GM21423 (cell line): ENCODE data around the gene DNAJC5.
"Not testable (repeated sequence)": the region's sequence is repeated elsewhere in the genome, so short reads cannot be mapped to it uniquely, and the experiment has no call there.

Experiments
- ATAC-seq: cut with Tn5 transposase; IDR thresholded peaks from one replicate; pipeline ENCODE4 v1.9.1; 2021; ENCODE audit warnings: mild to moderate bottlenecking, moderate library complexity; ENCODE audit not compliant: unreplicated experiment

The DNAJC5 gene

DNA sequence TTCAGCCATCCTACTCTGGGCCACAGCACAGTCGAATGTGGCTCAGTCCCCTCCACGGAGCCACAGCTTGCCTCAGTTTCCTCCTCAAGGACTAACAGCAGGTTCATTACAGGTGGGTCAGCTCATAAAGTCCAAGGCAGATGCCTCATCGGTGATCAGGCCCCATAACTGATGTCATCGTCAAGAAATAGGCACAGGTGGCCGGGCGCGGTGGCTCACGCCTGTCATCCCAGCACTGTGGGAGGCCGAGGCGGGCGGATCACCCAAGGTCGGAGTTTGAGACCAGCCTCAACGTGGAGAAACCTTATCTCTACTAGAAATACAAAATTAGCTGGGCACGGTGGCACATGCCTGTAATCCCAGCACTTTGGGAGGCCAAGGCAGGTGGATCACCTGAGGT, 57.8 kb downstream of the DNAJC5 start:
- no peak for ATAC-seq

DNA sequence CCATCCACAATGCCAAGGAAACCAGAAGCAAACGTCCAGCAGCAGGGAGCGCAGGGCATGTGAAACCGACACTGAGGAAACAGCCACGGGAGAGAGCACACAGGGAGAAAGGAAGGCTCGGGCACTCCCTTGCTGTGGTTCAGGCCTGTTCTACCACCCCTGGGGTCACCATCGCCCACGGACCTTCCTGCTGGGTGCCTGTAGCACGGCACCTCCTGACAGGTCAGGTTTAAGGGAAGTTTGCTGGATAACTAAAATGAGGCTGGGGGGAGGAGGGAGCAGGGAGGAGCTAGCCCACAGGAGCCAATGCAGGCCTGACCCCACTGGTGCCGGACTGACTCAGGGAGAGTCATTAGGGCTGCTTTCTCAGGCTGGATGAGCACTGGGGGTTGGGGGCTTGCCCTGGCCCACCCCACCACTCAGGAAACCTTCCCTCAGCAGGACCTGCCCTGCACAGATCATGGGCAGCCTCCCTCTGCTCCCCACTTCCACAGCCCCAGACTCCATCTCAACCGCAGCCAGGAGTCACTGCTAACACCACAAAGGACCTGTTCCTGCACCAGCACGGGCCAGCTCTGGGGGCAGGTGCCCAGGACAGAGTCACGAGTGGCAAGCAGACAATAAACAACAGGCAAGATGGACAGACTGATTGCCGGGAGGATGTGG, 59.0 kb downstream of the DNAJC5 start:
- no peak for ATAC-seq

DNA sequence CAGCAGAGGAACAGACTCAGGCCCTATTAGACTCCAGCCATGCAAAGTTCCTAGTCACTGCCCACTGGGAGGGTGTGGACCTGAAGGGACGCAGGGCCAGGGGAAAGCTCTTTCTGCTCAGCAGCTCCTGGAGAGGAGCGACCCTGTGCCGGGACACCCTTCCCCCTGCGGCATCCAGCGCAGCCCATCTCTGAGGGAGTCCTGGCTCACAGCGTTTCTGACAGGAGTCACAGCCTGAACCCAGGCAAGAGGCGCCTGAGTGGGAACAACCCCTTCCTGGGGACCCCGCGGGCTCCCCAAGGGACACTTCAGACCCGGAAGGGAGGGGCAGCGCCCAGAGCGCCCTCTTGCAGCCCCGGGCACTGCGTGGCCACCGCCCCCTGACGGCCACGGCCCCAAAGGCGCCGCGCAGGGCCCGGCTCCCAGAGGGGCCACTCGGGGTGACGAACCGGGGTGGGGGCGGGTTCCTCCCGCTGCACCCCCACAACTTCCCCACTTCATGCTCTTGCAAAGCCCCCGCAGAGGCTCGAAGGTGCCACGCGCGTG, 60.4 kb downstream of the DNAJC5 start:
- ATAC-seq = peak; percentile 8

DNA sequence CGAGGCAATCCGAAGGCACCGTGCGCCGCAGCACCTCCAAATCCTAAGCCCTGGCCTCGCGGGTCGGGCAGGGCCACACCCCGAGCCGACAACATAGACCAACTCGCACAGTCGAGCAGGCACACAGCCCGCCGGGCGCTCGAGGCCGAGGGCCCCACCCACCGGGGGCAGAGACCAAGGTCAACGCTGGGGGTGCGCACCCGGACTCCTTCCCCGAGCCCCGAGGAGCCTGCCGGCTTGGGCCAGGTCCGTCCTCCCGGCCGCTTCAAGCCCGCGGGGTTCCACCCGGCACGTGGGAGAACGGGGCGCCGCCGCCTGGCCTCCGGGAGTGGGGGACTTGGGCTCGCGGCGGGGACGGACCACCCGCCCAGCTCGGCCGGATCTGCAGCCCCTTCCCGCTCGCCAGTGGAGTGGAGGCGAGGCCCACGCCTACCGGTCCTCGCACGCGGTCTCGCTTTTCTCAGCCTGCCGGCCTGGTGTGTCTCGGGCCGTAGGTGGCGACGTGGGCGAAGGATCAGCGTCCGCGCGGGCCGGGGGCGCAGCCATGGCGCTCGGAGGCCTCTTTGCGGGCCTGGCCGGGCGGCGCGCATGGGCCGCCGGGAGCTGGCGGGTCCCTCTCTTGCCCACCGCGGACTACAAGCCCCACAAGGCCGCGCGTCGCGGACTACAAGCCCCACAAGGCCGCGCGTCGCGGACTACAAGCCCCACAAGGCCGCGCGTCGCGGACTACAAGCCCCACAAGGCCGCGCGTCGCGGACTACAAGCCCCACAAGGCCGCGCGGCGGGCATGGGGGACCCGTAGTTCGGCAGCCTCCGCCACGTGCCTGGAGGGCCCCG, 61.1 kb downstream of the DNAJC5 start, which contains the start of gene UCKL1:
Gene UCKL1, minus strand, starts transcription at position 590 of the 837 bp plus-strand sequence. Its CDS starts 44 bp downstream, at position 546.
- peak; percentile 68 for ATAC-seq

DNA sequence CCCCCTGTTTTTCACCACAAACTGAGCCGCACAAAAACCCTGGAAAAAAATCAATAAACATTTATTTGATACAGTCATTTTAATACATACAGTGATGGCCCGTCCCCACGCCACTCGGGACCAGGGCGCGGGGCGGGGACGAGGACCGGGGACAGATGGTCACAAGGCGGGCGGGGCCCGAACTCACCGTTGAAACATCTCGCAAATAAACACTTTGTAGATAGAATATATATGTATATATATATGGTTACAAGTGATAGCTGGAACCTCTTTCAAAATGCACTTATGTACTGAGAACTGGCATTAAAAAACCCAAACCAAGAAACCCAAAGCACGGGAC, 61.7 kb downstream of the DNAJC5 start:
- ATAC-seq = no peak

DNA sequence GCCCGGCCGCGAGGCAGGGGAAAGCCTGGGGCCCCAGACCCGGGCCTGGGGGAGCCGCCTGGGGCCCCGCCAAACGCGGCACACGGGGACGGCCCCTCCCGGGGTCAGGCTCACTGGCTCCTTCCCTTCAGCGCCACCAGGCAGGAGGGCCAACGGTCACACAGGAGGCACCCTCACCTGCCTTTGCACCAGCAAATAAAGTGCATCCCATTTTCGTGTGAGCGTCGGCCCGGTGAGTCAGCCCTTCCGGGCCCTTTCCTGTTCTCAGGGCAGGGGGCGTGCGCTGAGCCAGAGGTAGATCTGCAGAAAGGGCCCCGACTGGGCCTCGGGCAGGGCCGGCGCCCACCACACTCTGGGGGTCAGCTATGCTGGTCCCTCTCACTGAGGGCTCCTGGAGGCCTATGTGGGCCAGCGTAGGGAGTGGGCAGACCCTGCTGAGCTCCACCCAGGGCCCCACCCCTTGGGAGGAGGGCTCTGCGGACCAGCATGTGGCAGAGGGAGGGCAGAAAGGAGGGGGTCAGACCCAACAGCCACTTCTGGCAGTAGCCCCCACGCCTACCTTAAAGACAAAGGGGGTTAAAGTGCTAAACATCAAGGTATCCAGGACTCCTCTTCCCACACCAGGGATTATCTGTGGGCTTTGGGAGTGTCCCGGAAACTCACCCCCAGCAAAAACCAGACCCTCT, 62.2 kb downstream of the DNAJC5 start:
- no peak for ATAC-seq

DNA sequence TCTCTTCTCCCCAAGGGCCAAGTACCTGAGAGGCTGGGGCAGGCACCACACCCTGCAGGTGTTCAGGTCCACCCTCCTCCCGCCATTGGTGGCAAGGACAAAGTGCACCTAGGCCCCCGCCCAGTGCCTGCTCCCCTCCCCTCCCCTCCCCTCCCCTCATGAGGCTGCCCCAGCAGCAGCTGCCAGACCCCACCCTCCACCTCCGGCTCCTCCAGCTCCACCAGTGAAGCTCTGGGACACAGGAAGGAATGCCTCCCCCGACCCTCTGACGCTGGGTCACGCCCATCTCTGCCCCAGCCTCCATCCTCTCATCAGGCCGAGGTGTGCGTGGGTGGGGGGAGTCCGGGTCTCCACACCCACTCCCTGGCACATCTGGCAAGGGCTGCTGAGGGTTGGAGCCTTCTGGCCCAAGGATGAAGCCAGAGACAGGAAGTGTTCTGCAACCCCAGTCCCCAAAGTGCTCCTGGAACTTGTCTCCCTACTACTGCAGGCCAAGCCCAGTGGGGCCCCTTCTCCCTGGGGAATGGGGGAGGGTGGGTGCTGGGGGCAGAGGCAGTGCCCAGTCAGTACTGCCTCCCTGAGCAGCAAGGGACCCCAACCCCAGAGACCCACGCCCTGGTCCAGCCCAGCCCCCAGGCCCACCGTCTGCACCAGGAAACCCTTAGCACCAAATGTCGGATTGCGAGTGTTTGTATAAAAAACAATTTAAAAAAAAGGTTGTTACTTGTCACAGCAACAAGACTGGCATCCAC, 62.9 kb downstream of the DNAJC5 start:
- no peak for ATAC-seq

DNA sequence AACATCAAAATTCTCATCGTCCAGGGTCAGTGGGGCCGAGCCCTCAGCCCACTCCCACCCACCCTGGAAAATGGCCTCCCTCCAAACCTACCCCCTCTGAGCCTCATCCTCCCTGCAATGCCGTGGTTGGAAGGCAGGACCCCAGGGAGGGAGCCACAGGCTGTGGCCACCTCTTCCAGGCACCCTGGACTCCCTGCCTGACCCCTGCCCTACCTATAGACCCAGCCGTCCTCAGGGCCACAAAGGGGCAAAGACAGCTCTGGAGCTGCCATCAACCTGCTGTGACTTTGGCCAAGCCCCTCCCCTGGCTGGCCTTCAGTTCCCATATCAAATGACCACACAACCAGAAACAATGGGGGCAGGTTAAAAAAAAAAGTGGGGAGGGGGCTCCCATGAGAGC, 63.5 kb downstream of the DNAJC5 start:
- ATAC-seq = no peak

DNA sequence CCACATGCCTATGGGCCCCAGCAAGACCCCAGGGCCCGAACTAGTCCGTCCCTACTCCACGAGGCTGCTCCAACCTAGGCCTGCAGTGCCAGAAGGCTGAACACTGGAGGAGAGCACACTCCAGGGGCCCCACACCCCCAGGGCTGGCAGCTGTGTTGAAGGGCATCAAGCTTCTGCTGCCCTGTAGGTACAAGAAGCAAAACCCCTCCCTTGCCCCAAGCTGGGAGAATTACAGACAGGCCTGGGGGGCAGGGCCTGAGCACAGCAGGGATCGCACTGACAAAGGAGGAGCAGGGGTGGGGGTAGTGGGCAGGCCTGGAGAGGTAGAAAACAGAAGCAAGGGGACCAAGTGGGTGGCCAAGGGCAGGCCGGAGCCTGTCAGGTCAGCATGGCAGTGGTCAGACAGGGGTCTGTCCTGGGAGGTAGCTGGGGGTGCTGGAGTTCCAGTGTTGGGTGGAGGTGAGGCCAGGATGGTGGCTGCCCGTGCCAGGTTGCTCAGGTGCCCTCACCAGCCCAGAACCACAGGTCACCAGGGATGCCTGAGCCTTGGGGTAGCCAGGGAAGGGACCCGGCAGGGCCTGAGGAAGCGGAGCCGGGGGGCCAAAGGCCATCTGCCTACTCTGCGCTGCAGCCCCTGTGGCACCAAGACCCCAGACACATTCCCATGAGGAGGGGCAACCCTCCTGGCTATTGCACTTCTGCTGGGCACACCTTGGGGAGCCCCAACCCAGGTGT, 64.2 kb downstream of the DNAJC5 start:
- ATAC-seq = no peak

DNA sequence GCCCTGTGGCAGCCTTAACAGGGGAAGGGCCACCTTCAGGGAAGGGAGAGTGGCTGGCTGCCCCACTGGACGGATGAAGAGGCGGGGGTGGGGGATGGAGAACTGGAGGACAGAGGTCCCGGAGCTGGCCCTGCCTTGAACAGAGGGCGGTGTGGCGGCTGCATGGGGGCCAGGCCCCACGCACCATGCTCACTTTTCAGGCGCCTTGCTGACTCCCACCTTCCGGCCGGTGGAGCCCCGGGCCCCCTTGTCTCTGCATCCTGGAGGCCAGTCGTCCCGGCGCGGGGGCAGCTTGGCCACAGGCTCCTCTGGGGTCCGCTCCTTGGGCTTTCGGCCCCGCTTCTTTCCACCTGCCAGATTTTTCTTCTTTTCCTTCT, 64.8 kb downstream of the DNAJC5 start:
- ATAC-seq = no peak

DNA sequence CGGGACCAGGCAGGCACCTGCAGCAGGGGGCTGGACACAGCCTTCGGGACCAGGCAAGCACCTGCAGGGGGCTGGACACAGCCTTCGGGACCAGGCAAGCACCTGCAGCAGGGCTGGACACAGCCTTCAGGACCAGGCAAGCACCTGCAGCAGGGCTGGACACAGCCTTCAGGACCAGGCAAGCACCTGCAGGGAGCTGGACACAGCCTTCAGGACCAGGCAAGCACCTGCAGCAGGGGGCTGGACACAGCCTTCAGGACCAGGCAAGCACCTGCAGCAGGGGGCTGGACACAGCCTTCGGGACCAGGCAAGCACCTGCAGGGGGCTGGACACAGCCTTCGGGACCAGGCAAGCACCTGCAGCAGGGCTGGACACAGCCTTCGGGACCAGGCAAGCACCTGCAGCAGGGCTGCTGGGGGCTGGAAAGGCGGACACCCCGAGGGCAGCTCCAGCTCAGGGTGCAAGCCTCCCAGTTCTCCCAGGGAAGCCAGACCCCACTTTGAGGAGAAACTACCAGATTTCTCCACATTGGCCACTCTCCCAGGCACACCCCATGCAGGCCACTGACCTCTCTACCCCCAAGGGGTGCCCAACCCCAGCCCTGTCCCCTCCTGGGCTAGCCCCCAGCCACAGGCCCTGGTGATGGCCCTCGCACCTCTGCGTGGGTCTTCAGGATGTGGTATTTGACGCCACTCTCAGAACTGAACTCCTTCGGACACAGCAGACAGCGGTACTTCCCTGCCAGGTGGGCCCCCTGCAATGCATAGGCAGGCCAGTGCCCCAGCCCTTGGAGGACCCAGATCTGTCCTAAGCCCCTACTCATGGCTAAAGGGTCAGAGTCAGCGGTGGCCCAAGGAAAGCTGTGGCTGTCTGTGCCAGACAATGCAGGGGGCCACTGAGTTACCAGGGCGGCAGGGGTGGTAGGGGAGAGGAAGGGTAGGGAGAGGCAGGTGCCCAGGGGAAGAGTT, 66.0 kb downstream of the DNAJC5 start:
- ATAC-seq = not testable (repeated sequence)

DNA sequence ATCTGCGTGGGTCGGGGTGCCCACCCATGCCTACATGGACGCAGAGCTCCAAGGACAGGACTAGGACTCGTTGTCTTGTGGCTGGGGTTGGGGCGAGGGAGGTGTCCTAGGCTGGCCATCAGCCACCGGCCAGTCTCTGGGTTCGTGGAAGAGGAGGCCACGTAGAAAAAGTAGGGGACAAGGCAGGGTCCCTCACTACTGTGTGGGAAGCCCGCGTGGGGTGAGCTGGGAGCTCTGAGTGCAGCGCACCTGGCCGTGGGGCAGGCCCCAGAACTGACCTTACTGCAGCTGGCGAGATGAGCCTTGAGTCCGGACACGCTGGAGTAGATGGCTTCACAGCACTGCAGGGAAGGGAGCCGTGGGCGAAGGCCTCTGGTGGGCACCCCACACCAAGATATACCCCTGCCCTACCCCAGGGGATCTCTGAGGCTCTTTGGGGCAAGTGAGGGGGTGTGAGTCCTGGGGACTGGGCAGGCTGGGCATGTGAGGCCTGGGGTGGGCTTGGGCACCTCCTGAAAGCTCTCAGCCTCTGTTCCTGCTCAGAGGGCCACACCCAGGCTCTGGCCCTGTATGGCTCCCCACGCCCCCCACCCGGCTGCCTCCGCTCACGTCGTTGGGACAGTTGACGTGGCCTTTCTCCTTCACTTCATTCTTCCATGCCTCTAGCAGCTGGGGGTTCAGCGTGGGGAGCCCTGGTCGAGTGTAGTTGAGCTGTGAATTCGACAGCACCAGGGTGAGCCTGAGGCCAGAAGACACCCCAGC, 66.9 kb downstream of the DNAJC5 start:
- no peak for ATAC-seq

DNA sequence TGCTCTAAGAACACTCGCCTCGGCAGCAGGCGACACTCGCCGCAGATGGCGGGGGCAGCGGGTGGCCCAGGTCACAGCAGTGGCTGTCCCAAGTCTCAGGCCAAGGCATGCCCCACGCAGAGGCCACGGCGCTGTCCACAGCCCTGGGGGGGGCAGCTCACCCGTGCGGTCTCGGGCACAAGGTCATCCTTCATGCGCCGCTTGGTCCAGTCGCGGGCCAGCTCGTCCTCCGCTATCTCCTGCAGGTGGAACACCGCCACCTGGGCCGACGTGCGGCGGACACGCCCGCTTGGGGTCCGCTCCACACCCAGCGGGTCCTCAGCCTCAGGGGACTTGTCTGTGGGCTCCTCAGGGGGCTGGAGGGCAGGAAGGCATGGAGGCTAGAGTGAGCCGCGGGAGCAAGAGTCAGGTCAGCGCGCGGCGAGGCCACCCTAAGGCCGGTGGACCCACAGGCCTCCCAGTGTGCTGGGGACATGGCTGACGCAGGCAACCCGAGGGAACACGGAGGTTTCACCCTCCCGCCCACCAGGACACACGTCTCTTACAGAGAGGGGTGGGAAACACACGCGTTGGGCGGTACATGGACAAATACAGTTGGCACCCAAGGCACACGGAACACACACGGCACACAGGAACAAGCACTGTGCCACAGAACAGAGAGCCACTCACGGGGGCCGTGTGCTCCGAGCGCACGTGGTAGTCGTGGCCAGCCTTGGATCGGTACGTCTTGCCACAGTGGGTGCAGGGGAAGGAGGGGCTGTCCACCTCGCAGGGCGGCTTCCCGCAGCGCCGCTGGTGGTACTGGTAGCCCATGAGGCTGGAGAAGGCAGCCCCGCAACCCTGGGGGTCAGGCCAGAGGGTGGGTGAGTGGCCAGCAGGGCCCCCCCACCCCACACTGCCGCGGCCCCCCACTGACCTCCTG, 67.8 kb downstream of the DNAJC5 start:
- ATAC-seq = no peak

DNA sequence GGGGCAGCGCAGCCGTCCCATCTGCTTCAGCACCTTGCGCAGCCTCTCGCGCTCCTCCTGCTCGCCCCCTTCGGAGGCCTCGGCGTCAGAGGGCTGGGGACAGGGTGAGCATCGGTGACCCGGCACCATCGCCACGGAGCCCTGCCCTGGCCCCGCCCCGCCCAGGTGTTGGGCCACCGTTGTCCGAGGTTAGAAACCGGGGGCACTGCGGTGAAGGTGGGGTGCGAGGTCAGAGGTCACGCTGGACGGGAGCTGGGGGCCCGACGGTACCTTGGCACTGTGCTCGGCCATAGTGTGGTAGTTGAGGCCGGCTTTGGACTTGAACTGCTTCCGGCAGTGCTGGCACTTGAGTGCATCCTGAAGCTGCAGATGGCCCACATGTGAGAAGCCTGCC, 68.4 kb downstream of the DNAJC5 start:
- ATAC-seq = no peak

DNA sequence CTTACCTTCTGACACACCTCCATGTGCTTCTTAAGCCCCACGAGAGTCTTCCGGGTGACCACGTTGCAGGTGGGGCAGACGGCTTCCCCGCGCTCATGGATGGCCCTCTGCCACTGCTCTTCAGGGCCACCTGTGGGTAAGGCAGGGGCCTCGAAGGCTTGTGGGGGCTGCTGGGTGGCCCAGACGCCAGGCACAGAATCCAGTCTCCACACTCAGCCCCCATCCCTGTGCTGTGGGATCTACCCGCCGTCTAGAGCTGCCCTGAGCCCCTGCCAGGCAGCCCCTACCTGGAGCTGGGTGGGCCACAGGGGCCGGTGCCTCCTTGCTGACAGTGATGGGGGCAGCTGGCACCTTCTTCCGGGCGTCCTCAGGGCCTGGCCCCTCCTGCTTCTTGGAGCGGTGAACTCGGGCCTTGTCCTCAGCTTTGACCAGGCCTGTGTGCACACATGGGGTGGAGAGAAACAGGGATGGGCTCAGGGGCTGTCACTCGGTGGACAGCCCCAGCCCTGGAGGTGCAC, 68.9 kb downstream of the DNAJC5 start:
- ATAC-seq = no peak

DNA sequence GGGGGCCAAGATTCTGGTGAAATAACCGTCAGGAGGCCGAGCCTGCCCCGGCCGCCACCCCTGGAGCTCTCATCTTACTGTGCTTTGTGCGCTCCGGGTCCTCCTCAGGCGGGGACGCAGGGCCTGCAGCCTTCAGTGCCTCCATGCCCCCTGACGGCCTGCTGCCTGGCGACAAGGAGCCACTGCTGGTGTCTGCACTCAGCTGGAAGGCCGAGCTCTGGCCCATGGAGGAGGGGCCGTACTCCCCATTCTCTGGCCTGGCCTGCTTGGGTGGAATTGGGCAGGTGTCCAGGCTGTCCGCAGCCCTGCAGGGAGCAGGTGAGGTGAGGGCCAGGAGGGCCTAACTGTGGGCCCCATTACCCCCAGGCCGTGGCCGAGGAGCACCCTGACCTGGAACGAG, 69.5 kb downstream of the DNAJC5 start:
- ATAC-seq = no peak
